SK-N-SH (cell line): ENCODE results near the gene MED31. TPM values are rescaled to one million over a fixed set of nuclear protein-coding genes. Genes with fewer than 3 reads are reported as not detected.
A peak's percentile ranks its signal among the peaks of the same experiment; 100 is the strongest.

Experiments
- CTCF ChIA-PET: fragments of 300-600, 350-600 bp; formaldehyde crosslinking; extraction: SDS; loops from one replicate; lab custom pipeline; 2021; lab: Yijun Ruan, JAX
- POLR2A ChIA-PET: fragments of 350-600 bp; sonication (Branson Sonifier 250); formaldehyde crosslinking; extraction: SDS; loops from one replicate; lab custom pipeline; 2020; ENCODE audit warnings: antibody characterized with exemption, inconsistent platforms; lab: Yijun Ruan, JAX
- DNase-seq: peaks from one replicate; pipeline ENCODE4 v3.0.0; 2012
- H2AFZ ChIP-seq: fragments of 200-600 bp; sonication (generic); 2 replicates; pipeline ENCODE4 v1.8.1; 2016; ENCODE audit warnings: antibody characterized with exemption, mild to moderate bottlenecking, low read depth
- H3F3A ChIP-seq: fragments of 200-600 bp; sonication (generic); replicated peaks from 2 replicates; pipeline ENCODE3; 2016; ENCODE audit warnings: antibody characterized with exemption, mild to moderate bottlenecking; ENCODE audit not compliant: insufficient read depth
- H3K27ac ChIP-seq, 2 experiments: fragments of 200-500 bp in 1 of 2; fragments of 200-600 bp in 1 of 2; sonication (Bioruptor generic) in 1 of 2; sonication (generic), shearing (Covaris generic) in 1 of 2; 2 replicates each; pipeline versions ENCODE4 v1.5.1 to v1.6.1; 2014 to 2016; ENCODE audit warnings: low read depth in 2 of 2, inconsistent platforms in 1 of 2, low read length in 1 of 2, mild to moderate bottlenecking in 1 of 2, mixed read lengths in 1 of 2
- H3K27me3 ChIP-seq: fragments of 200-600 bp; sonication (generic), shearing (Covaris generic); 2 replicates; pipeline ENCODE4 v1.6.1; 2016; ENCODE audit warnings: mixed run types; ENCODE audit not compliant: insufficient read depth
- H3K36me3 ChIP-seq, 2 experiments: fragments of 200-500 bp in 1 of 2; fragments of 200-600 bp in 1 of 2; sonication (Bioruptor generic) in 1 of 2; sonication (generic) in 1 of 2; replicated peaks in 1 of 2; 2 replicates each; pipeline versions ENCODE3 to v1.5.1; 2014 to 2016; ENCODE audit warnings: low read length in 1 of 2, mild to moderate bottlenecking in 1 of 2; ENCODE audit not compliant: insufficient read depth in 2 of 2, control insufficient read depth in 1 of 2
- H3K4me1 ChIP-seq, 2 experiments: fragments of 200-500 bp in 1 of 2; fragments of 200-600 bp in 1 of 2; sonication (Bioruptor generic) in 1 of 2; sonication (generic), shearing (Covaris generic) in 1 of 2; 2 replicates each; pipeline versions ENCODE4 v1.5.1 to v1.6.1; 2014 to 2016; ENCODE audit warnings: low read depth in 1 of 2, low read length in 1 of 2, mixed run types in 1 of 2; ENCODE audit not compliant: insufficient read depth in 2 of 2, control insufficient read depth in 1 of 2
- H3K4me2 ChIP-seq: fragments of 200-600 bp; sonication (generic), shearing (Covaris generic); 2 replicates; pipeline ENCODE4 v1.6.1; 2017; ENCODE audit warnings: mixed run types
- H3K4me3 ChIP-seq, 2 experiments: fragments of 200-500 bp in 1 of 2; fragments of 200-600 bp in 1 of 2; sonication (Bioruptor generic) in 1 of 2; sonication (generic), shearing (Covaris generic) in 1 of 2; 2 replicates each; pipeline versions ENCODE4 v1.5.1 to v1.8.1; 2014 to 2016; ENCODE audit warnings: low read depth in 2 of 2, inconsistent platforms in 1 of 2, low read length in 1 of 2, mild to moderate bottlenecking in 1 of 2, mixed read lengths in 1 of 2, moderate library complexity in 1 of 2
- H3K79me2 ChIP-seq: fragments of 200-600 bp; sonication (generic); 2 replicates; pipeline ENCODE4 v1.8.1; 2017; ENCODE audit warnings: mild to moderate bottlenecking; ENCODE audit not compliant: insufficient read depth
- H3K9ac ChIP-seq: fragments of 200-600 bp; sonication (generic); 2 replicates; pipeline ENCODE4 v1.6.1; 2017; ENCODE audit warnings: mixed run types
- H3K9me2 ChIP-seq: fragments of 200-600 bp; sonication (generic); 2 replicates; pipeline ENCODE4 v1.6.1; 2017; ENCODE audit warnings: mixed run types
- H3K9me3 ChIP-seq: fragments of 200-600 bp; sonication (generic); 2 replicates; pipeline ENCODE4 v1.6.1; 2017; ENCODE audit warnings: mixed run types, mild to moderate bottlenecking, moderate library complexity
- H4K20me1 ChIP-seq: fragments of 200-600 bp; sonication (generic); 2 replicates; pipeline ENCODE4 v1.6.1; 2017; ENCODE audit warnings: mild to moderate bottlenecking, mixed run types; ENCODE audit not compliant: insufficient read depth
- ELF1 ChIP-seq: IDR thresholded peaks from 2 replicates; pipeline ENCODE4 v1.4.0; 2012
- EP300 ChIP-seq, 2 experiments: IDR thresholded peaks; 2 replicates each; pipeline versions ENCODE4 v1.4.0 to v1.6.1; 2012; ENCODE audit warnings: borderline replicate concordance in 1 of 2, low read depth in 1 of 2, low read length in 1 of 2
- FOSL2 ChIP-seq: IDR thresholded peaks from 2 replicates; pipeline ENCODE4 v1.4.0; 2012; ENCODE audit warnings: low read depth, mild to moderate bottlenecking, moderate library complexity, borderline replicate concordance
- FOXJ3 ChIP-seq: sonication (generic); formaldehyde crosslinking; IDR thresholded peaks from 2 replicates; pipeline ENCODE4 v1.5.1; 2020; ENCODE audit warnings: mild to moderate bottlenecking, missing genetic modification reagents
- GABPA ChIP-seq: IDR thresholded peaks from 2 replicates; pipeline ENCODE4 v1.4.0; 2012; ENCODE audit warnings: low read depth, mild to moderate bottlenecking
- GATA2 ChIP-seq: sonication (generic); formaldehyde crosslinking; IDR thresholded peaks from 2 replicates; pipeline ENCODE4 v1.5.0; 2020; ENCODE audit warnings: mild to moderate bottlenecking, missing genetic modification reagents
- JUND ChIP-seq: IDR thresholded peaks from 2 replicates; pipeline ENCODE4 v1.4.0; 2012
- MEF2A ChIP-seq: IDR thresholded peaks from 2 replicates; pipeline ENCODE4 v1.4.0; 2012; ENCODE audit warnings: low read depth, borderline replicate concordance
- MXI1 ChIP-seq: IDR thresholded peaks from 2 replicates; pipeline ENCODE4 v1.6.1; 2012; ENCODE audit warnings: mild to moderate bottlenecking, low read depth, low read length, improper control_type of control experiment
- NRF1 ChIP-seq: IDR thresholded peaks from 2 replicates; pipeline ENCODE4 v1.6.1; 2012; ENCODE audit warnings: low read depth, mild to moderate bottlenecking, low read length
- POLR2AphosphoS5 ChIP-seq: IDR thresholded peaks from 2 replicates; pipeline ENCODE4 v1.6.1; 2012; ENCODE audit warnings: low read depth, low read length
- RFX5 ChIP-seq: IDR thresholded peaks from 2 replicates; pipeline ENCODE4 v1.6.1; 2012; ENCODE audit warnings: mild to moderate bottlenecking, improper control_type of control experiment, low read length
- RXRA ChIP-seq: IDR thresholded peaks from 2 replicates; pipeline ENCODE4 v1.4.0; 2012; ENCODE audit warnings: low read depth, mild to moderate bottlenecking, borderline replicate concordance
- SMC3 ChIP-seq: IDR thresholded peaks from 2 replicates; pipeline ENCODE4 v1.6.1; 2012; ENCODE audit warnings: low read depth, low read length, improper control_type of control experiment
- TAF1 ChIP-seq: IDR thresholded peaks from 2 replicates; pipeline ENCODE4 v1.6.1; 2012; ENCODE audit warnings: low read depth, mild to moderate bottlenecking, low read length, moderate library complexity, borderline replicate concordance
- WGBS: methylation state at CpG from one replicate; pipeline ENCODE4 v1.1.6; 2017; ENCODE audit warnings: low lambda C conversion rate; 5-methylcytosine and 5-hydroxymethylcytosine counted together
- polyA plus RNA-seq, 3 experiments: library from polyadenylated mRNA; depleted of rRNA; stranded (reverse); fragments of >200 nt; gene quantifications; 2 replicates each; pipeline ENCODE4 v1.2.3, GENCODE V29; 2012
- TF ChIP-seq, protein P1 (sequence below): fragments of 150-350 bp; IDR thresholded peaks from 2 replicates; pipeline ENCODE4 v1.6.1; 2016; ENCODE audit warnings: mild to moderate bottlenecking, low read depth, low read length
- TF ChIP-seq, protein P2 (sequence below): IDR thresholded peaks from 2 replicates; pipeline ENCODE4 v1.4.0; 2012; ENCODE audit warnings: low read depth
- TF ChIP-seq, protein P3 (sequence below): IDR thresholded peaks from 2 replicates; pipeline ENCODE4 v1.4.0; 2012; ENCODE audit warnings: low read depth, borderline replicate concordance
- TF ChIP-seq, protein P4 (sequence below): IDR thresholded peaks from 2 replicates; pipeline ENCODE4 v1.6.1; 2012; ENCODE audit warnings: mild to moderate bottlenecking, low read depth, low read length, moderate library complexity

Gene MED31
- polyA plus RNA-seq, 1 of the 3 experiments (the other 2 are of a cell fraction) = 15.1 TPM

- Histone ChIP-seq H3K36me3 (peaks cover 31% of the 10 kb centered on the region in 2 experiments), H3K27ac (no peak overlapping the region), H2AFZ (no peak overlapping the region), H3K4me2 (no peak overlapping the region), H3K27me3 (no peaks in the 10 kb centered on the region), H3K4me3 (no peak overlapping the region), H4K20me1 (no peaks in the 10 kb centered on the region), H3K4me1 (peaks cover 9 to 14% of the 10 kb centered on the region in 2 experiments; a peak in 2 of 4 replicates), H3K79me2 (peaks cover 40% of the 10 kb centered on the region), H3K9me2 (no peaks in the 10 kb centered on the region), H3F3A (peaks cover 7% of the 10 kb centered on the region), H3K9me3 (no peaks in the 10 kb centered on the region), H3K9ac (no peak overlapping the region)
- CTCF ChIA-PET = no interaction called here
- POLR2A ChIA-PET = no interaction called here
- DNase-seq = no peak
- 93% methylated on average over 4 of the region's 6 CpGs for WGBS
- TF ChIP-seq FOXJ3 (no peak), NRF1 (no peak), JUND (no peak), ELF1 (no peak), GATA2 (no peak), EP300 (IDR thresholded peaks at IDR 0.05; ENCODE audit: borderline replicate concordance in 1 of 2, low read depth in 1 of 2, low read length in 1 of 2) (no peak), TAF1 (no peak), GABPA (no peak), MEF2A (no peak), FOSL2 (no peak), RXRA (no peak)
- TF ChIP-seq, protein P1, sequence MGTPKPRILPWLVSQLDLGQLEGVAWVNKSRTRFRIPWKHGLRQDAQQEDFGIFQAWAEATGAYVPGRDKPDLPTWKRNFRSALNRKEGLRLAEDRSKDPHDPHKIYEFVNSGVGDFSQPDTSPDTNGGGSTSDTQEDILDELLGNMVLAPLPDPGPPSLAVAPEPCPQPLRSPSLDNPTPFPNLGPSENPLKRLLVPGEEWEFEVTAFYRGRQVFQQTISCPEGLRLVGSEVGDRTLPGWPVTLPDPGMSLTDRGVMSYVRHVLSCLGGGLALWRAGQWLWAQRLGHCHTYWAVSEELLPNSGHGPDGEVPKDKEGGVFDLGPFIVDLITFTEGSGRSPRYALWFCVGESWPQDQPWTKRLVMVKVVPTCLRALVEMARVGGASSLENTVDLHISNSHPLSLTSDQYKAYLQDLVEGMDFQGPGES = no peak
- TF ChIP-seq, protein P2, sequence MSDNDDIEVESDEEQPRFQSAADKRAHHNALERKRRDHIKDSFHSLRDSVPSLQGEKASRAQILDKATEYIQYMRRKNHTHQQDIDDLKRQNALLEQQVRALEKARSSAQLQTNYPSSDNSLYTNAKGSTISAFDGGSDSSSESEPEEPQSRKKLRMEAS = no peak
- TF ChIP-seq, protein P3, sequence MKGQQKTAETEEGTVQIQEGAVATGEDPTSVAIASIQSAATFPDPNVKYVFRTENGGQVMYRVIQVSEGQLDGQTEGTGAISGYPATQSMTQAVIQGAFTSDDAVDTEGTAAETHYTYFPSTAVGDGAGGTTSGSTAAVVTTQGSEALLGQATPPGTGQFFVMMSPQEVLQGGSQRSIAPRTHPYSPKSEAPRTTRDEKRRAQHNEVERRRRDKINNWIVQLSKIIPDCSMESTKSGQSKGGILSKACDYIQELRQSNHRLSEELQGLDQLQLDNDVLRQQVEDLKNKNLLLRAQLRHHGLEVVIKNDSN = no peak
Measured at GRCh38 chr17:6637458-6637840, 14.0 kb downstream of the MED31 start.

- Histone ChIP-seq H3K9ac (no peak overlapping the region), H3K79me2 (peaks cover 34% of the 10 kb centered on the region), H4K20me1 (no peaks in the 10 kb centered on the region), H2AFZ (no peak overlapping the region), H3F3A (peaks cover 7% of the 10 kb centered on the region), H3K36me3 (peaks cover 31 to 33% of the 10 kb centered on the region in 2 experiments), H3K4me1 (peaks cover 3 to 11% of the 10 kb centered on the region in 2 experiments; a peak in 2 of 4 replicates), H3K27me3 (no peaks in the 10 kb centered on the region), H3K9me3 (no peaks in the 10 kb centered on the region), H3K4me3 (no peak overlapping the region), H3K9me2 (no peaks in the 10 kb centered on the region), H3K4me2 (no peak overlapping the region), H3K27ac (no peak overlapping the region)
- no peak for DNase-seq
- WGBS = 92% methylated on average over 15 of the region's 17 CpGs
- CTCF ChIA-PET = interaction anchor here (1.1 kb wide), 1 partner anchor 16 kb away, joined by 3 read pairs; no protein-coding TSS in a partner anchor
- POLR2A ChIA-PET = no interaction called here
- TF ChIP-seq RFX5 (no peak), SMC3 (no peak), FOXJ3 (no peak), EP300 (IDR thresholded peaks at IDR 0.05; ENCODE audit: borderline replicate concordance in 1 of 2, low read depth in 1 of 2, low read length in 1 of 2) (no peak), MXI1 (no peak), POLR2AphosphoS5 (no peak), RXRA (no peak)
- TF ChIP-seq, protein P4, sequence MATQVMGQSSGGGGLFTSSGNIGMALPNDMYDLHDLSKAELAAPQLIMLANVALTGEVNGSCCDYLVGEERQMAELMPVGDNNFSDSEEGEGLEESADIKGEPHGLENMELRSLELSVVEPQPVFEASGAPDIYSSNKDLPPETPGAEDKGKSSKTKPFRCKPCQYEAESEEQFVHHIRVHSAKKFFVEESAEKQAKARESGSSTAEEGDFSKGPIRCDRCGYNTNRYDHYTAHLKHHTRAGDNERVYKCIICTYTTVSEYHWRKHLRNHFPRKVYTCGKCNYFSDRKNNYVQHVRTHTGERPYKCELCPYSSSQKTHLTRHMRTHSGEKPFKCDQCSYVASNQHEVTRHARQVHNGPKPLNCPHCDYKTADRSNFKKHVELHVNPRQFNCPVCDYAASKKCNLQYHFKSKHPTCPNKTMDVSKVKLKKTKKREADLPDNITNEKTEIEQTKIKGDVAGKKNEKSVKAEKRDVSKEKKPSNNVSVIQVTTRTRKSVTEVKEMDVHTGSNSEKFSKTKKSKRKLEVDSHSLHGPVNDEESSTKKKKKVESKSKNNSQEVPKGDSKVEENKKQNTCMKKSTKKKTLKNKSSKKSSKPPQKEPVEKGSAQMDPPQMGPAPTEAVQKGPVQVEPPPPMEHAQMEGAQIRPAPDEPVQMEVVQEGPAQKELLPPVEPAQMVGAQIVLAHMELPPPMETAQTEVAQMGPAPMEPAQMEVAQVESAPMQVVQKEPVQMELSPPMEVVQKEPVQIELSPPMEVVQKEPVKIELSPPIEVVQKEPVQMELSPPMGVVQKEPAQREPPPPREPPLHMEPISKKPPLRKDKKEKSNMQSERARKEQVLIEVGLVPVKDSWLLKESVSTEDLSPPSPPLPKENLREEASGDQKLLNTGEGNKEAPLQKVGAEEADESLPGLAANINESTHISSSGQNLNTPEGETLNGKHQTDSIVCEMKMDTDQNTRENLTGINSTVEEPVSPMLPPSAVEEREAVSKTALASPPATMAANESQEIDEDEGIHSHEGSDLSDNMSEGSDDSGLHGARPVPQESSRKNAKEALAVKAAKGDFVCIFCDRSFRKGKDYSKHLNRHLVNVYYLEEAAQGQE = peak; percentile 76
Measured at GRCh38 chr17:6636616-6637457, 14.6 kb downstream of the MED31 start.
